HFFc6 (cell line): ENCODE data around the gene MTHFS. TPM values are rescaled to one million over a fixed set of nuclear protein-coding genes. Genes with fewer than 3 reads are reported as not detected.

ENCODE experiments used
- DNase-seq: peaks from one replicate; pipeline ENCODE4 v3.0.0-alpha.2; 2018
- H3K27ac Mint-ChIP-seq: 2 replicates; pipeline ENCODE4 v1.8.0; 2020; ENCODE audit warnings: mild to moderate bottlenecking, mixed read lengths
- H3K27me3 Mint-ChIP-seq: 2 replicates; pipeline ENCODE4 v1.8.0; 2021; ENCODE audit warnings: mild to moderate bottlenecking, moderate library complexity, mixed read lengths; ENCODE audit not compliant: insufficient read depth
- H3K36me3 Mint-ChIP-seq: 2 replicates; pipeline ENCODE4 v1.8.0; 2021; ENCODE audit warnings: low read depth, mixed read lengths
- H3K4me1 Mint-ChIP-seq: 2 replicates; pipeline ENCODE4 v1.8.0; 2020; ENCODE audit warnings: low read depth, mixed read lengths
- H3K4me3 Mint-ChIP-seq: 2 replicates; pipeline ENCODE4 v1.8.0; 2020; ENCODE audit warnings: mild to moderate bottlenecking, moderate library complexity, mixed read lengths
- H3K9me3 Mint-ChIP-seq: 2 replicates; pipeline ENCODE4 v1.8.0; 2020; ENCODE audit warnings: mild to moderate bottlenecking, mixed read lengths
- CTCF ChIP-seq: fragments of 200-600 bp; sonication (generic); IDR thresholded peaks from 2 replicates; pipeline ENCODE4 v1.5.0; 2021; ENCODE audit warnings: antibody characterized with exemption, mild to moderate bottlenecking
- total RNA-seq, 6 experiments: library from RNA; stranded (reverse); fragmentation: NEBNext Ultra II Directional; extraction: Animal tissue kit (Norgen Biotek cat#: 25700); gene quantifications; 2 replicates in 1 of 6; 3 replicates in 5 of 6; pipeline ENCODE4 v1.2.3, GENCODE V29; 2021

MTHFS gene
- total RNA-seq, 6 experiments from 2014 or later = 18.5 to 23.0 (median 21.1) TPM

DNA sequence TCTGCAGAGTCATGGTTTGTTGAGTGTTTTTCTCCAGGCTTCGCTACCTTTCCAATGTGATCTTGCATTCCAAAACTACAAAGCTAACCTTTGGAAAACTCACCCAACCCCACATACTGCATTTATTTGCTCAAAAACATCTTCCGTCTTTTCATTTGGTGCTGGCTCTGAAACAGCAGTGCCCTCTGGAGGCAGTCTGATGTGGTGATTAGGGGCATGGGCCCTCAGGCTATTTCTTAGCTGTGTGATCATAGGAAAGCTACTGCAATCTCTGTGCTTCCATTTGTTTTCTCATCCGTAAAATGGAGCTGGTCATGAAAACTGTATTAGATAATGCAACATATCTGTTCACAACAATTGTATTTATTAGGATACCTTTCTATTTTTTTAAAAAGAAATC is 47.0 kb downstream of the MTHFS start:
- TF ChIP-seq CTCF = peak; percentile 84
- Mint-ChIP-seq H3K9me3 (no peaks in the 10 kb centered on the region), H3K27ac (no peak overlapping the region), H3K4me3 (no peak overlapping the region), H3K36me3 (peaks cover 8% of the 10 kb centered on the region), H3K4me1 (peaks cover 15% of the 10 kb centered on the region), H3K27me3 (no peaks in the 10 kb centered on the region)
- DNase-seq = peak; percentile 55

DNA sequence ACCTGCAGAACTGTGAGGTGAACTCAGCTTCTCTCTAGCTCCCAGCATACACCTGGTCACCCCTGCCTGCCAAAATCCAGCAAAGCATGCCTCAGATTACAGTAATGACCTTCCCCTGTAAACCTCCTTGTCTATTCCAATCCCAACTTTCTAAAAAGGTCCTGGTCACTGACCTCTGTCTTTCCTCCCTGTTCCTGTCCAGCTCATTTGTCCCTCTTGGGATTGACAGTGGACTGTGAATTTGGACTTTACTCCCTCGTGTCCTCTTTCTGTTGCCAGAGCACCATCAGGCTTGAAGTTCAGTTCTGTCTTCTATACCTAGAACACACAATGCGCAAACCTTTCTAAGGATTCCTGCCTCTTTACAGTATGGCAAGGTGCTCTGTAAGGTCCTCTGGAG is 50.3 kb downstream of the MTHFS start:
- Mint-ChIP-seq H3K9me3 (no peaks in the 10 kb centered on the region), H3K4me1 (no peaks in the 10 kb centered on the region), H3K27ac (no peak overlapping the region), H3K36me3 (peaks cover 11% of the 10 kb centered on the region), H3K27me3 (no peaks in the 10 kb centered on the region), H3K4me3 (no peak overlapping the region)
- no peak for DNase-seq
- no peak for TF ChIP-seq CTCF

DNA sequence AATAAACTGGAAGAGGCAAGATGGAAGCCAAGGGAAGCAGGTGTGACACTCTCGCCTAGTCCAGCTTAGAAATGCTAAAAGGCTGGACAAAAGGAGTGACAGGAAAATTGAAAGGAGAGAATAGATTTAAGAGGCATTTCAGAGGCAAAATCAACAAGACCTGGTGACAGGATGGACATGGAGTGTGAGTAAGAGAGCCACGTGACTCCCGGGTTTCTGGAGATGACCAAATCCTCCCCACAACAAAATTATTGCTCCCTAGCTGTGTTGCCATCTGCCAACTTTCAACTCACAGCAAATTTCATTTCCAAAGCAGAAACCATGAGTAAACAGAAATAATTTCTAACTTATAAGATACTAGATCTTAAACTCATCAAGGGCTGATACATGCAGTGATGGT is 52.6 kb downstream of the MTHFS start:
- no peak for DNase-seq
- TF ChIP-seq CTCF = no peak
- Mint-ChIP-seq H3K4me1 (no peaks in the 10 kb centered on the region), H3K27ac (no peak overlapping the region), H3K4me3 (no peak overlapping the region), H3K36me3 (peaks cover 11% of the 10 kb centered on the region), H3K27me3 (no peaks in the 10 kb centered on the region), H3K9me3 (no peaks in the 10 kb centered on the region)

DNA sequence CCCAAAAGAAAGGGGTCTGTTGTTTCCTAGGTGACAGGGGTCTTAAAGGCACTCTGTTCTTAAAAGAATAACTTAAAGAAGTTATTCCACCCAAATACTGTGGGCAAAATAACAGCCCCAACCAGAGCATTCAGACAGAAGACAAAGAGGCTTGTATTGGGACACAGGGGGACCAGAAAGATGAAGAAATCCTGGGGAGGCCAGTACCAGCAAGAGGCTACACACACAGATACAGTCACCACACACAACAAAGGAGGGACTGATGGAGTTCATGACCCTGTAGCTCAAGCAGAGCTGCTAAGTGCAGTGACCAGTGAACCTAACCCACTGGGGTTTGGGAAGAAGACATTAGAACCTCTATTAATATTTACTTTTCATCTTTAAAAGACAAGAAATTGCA is 59.0 kb downstream of the MTHFS start:
- Mint-ChIP-seq H3K27me3 (no peaks in the 10 kb centered on the region), H3K27ac (no peak overlapping the region), H3K4me3 (no peak overlapping the region)

GRCh38 chr15:79834495-79834894 is 62.3 kb downstream of the MTHFS start:
- Mint-ChIP-seq H3K27ac (no peak overlapping the region), H3K4me1 (peaks cover 10% of the 10 kb centered on the region), H3K4me3 (no peak overlapping the region), H3K9me3 (no peaks in the 10 kb centered on the region), H3K36me3 (peaks cover 14% of the 10 kb centered on the region), H3K27me3 (no peaks in the 10 kb centered on the region)
- DNase-seq = no peak
- TF ChIP-seq CTCF = no peak

More for the DNA sequence above, 59.0 kb downstream of the MTHFS start:
- H3K36me3 Mint-ChIP-seq = peaks cover 9% of the 10 kb centered on the region; the same call in 1 of the 2 replicates
- no peaks in the 10 kb centered on the region for H3K9me3 Mint-ChIP-seq
- H3K4me1 Mint-ChIP-seq = peaks cover 10% of the 10 kb centered on the region
- TF ChIP-seq CTCF = no peak
- DNase-seq = no peak
